NCI-H1930 (cell line): ENCODE data around the gene FOSB.
A peak's percentile ranks its signal among the peaks of the same experiment; 100 is the strongest.

Experiments
- DNase-seq, 2 experiments: peaks; one replicate each; lab custom pipeline; 2025; lab: John Stamatoyannopoulos, UW

FOSB gene

DNA sequence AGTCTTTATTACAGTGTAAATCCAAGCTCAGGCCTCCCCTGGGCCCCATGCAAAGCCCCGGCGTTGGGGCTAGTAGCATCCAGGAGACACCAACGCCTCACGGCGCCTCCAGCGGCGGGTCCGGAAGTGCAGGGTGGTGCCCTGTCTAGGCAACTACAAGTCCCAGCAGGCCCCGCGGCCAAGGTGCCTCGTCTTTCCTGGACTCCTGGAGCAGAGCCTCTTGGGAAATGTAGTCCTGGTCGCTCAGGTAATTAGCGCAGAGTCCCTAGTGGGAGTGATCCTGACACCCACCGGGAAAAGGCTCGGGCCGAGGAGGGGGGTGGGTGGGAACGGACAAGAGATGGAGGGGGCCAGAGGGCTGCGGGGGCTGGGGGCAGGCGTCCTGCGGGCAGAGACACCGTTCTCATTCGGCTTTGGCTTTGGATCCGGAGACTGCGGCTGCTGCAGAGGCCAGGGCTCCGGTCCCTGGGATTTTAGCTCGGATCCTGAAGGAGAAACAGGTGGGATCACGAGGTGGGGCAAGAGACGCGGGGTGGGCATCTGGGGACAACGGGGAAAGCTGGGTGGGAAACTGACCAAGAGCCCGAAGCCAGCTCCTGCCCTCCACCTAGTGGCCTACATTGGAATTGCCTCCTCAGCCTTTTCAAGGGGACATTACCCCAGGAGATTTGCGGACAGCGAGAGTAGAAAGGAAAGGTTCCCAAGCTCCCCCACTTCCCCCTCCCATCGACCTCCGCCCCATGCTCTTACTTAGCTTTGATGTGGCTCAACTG, 17.7 kb downstream of the FOSB start:
- peak; percentile 93 to 98 for DNase-seq

DNA sequence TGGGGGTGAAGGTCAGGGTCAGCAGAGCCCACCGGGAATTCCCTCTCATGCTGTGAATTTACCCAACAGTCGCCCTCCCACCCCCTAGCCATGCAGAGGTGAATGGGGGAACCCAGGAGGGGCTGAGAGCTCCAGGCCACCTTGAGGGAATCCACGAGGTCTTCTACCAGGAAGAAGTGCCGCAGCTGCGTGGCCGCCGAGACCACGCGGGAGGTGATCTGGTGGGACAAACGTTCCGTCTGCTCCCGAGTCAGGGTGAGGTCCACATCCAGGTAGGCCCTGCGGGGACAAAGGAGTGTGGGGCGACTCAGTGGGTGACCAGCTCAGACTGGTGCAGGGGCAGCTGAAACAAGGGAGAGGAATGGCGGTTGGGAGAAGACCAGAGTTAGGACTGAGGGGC, 20.9 kb downstream of the FOSB start:
- no peak for DNase-seq

DNA sequence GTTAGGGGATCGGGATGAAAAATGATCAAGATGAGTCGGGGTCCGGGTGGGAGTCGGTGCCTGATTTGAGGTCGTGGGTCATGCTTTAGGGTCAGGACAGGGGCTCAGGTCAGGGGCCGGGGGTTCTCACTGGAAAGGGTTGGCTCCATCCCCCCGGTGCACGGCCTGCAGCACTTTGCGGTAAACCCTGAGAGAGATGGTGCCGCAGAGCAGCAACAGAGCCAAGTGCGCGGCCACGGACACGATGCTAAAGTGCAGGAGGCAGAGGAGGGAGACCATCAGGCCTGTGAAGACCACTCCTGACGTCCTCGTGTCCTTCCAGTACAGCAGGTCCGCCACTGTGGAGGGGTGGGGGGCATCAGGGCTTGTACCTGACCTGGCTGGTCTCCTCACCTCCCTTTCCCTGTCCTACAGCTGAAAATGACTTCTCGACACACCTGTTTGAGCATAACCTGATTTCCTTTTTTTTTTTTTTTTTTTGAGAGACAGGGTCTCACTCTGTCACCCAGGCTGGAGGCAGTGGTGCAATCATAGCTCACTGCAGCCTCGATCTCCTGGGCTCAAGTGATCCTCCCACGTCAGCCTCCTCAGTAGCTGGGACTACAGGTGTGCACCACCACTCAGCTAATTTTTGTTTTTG, 21.5 kb downstream of the FOSB start:
- DNase-seq, result no peak

DNA sequence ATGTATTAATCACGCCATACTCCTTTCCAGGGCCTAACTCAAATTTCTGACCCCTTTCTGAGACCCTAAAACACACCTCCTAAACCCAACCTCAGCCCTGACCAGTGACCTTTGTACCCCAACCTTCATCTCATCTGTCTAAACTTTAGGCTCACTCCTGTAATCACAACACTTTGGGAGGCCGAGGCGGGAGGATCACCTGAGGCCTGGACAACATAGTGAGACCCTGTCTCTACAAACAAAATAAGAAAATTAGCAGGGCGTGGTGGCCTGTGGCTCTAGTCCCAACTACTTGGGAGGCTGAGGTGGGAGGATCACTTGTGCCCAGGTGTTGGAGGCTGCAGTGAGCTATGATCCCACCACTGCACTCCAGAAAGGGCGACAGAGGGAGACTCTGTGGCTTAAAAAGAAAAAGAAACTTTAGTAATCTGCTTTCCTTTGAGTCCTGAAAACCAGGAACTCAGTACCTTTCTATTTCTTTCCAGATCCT, 24.4 kb downstream of the FOSB start:
- no peak for DNase-seq

DNA sequence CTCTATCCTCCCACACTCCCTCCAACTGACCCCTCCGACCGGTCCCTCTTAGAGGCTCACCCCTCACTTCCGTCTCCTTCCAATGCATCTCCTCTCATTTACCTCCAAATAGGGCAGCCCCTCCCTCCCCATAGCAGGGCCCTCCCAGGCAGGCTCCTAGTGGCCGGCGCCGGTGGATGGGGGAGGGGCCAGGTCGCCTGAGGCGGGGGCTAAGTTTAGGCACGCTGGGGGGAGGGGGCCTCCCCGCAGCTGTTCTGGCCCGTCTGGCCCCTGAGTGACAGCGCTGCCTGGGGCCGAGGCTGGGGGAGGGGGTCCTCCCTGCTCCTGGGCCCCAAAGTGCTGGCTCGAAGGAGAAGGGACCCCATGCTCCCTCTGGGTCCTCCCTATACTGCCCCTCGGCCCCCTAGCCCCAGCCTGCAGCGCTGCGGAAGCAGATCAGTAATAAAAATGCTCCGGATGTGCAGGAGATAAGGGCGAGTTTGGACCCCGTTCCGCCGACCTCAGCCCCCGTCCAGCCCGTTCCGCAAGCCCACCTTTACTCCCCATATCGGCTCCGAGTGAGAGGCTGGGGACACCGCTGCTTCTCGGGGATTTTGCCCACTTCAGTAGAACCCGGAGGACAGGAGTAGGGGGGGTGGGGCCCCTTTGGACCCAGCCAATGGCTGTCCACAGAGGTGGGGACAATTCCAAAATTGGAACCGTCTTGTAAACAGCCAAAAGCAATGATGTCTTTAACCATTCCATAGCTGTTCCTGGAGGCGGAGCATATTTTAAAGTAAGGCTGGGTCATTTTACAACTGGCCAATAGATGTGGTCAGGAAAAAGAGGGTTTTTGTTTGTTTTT, 25.1 kb downstream of the FOSB start:
- no peak for DNase-seq

DNA sequence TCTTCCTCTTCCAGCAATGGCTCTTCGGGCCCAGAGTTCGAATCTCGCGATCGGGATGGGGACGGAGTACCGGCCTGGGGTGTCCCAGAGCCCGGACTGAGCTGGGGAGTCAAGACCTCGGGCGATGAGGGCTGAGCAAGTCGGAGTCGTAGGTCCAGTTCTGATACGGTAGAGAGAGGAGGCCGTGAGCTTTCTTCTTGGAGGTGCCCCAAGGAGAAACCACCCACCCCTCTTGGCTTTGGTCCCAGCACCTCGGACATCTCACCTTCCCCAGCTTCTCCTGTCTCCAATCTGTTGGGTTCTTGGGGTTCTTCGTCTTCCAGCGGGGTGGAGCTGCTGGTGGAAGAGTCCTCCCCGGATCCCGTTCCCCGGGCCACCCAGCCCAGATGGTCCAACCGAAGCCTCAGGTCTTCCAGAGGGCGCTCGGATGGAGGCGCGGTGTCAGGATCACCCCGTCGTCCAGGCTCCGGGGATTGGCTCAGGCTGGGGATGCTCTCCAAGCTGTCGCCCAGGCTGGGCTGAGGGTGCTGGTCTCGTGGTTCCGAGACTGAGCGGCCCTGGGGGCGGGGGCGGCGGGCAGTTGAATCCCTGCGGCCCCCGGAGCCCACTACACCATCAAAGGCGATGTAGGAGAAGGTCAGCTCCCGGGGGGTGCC, 26.6 kb downstream of the FOSB start:
- DNase-seq, result no peak

DNA sequence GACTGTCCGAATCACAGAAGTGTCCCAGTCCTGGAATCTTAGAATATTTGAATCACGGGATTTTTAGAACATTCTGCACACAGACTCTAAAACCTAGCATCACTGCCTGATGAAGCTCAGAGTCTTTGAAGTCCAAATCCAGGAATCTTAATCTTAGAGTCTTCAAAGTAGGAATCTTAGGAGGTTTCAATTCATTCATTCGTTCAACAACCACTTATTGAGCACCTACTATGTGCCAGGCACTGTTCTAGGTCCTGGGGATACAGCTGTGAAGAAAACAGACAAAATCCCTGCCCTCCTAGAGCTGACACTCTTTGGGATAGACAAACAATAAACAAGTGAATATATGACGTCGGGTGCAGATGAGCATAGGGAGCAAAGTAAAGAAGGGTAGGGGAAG, 27.4 kb downstream of the FOSB start:
- no peak for DNase-seq

DNA sequence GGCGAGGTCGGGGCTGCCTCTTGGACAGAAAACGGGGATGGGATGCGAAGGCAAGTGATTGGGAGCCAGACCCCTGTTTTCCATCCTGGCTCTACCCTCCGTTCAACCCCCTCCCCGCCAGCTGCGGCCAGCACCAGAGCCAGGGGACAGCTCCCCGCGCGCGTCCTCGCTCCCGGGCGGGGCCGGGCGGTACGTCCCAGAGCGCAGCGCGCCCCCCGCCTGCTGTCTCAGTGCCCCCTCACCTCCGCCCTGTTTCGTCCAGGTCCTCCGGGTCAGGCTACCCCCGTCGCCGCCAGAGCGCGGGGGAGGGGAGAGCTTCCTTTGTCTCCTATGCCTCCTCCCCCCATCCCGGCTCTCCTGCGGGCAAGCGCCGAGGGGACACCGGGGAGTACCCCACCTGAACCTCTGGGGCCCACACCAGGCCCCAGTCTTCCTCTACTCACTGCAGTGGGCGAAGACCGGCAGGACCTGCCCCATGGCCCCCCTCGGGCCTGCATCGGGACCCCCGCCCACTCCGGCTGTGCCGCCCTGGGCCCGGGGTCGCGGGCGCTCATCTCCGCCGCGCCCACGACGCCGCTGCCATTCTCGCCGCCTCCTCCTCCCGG, 28.7 kb downstream of the FOSB start:
- DNase-seq, result no peak

DNA sequence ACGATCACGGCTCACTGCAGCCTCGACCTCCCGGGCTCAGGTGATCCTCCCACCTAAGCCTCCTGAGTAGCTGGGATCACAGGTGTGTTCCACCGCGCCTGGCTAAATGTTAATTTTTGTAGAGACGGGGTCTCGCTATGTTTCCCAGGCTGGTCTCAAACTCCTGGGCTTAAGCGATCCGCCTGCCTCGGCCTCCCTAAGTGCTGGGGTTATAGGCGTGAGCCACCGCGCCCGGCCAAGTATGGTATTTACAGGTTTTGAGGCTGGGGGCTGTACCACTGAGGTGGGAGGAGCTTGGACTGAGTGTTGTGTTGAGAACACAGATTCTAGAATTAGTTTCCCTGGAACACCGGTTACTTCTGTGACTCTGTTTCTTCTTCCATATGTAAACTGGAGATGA, 30.0 kb downstream of the FOSB start:
- DNase-seq, result no peak

DNA sequence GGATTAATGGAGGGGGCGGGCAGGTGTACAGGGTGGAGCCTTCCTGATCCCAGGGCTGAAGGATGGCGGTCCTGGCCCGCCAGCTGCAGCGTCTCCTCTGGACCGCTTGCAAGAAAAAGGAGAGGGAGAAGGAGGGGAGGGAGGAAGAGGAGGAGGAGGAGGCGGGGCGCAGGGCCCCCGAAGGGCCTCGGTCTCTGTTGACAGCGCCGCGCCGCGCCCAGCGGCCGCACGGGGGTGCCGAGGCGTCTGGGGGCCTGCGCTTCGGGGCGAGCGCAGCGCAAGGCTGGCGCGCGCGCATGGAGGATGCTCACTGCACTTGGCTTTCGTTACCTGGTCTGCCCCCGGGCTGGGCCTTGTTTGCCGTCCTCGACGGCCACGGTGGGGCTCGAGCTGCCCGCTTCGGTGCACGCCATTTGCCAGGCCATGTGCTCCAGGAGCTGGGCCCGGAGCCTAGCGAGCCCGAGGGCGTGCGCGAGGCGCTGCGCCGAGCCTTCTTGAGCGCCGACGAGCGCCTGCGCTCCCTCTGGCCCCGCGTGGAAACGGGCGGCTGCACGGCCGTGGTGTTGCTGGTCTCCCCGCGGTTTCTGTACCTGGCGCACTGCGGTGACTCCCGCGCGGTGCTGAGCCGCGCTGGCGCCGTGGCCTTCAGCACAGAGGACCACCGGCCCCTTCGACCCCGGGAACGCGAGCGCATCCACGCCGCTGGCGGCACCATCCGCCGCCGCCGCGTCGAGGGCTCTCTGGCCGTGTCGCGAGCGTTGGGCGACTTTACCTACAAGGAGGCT, 30.8 kb downstream of the FOSB start, which contains the start of gene PPM1N:
PPM1N (plus strand) TSS at position 33 of the 785 bp plus-strand sequence; CDS start at position 63, 30 bp downstream.
- DNase-seq, result peak; percentile 68 to 71

DNA sequence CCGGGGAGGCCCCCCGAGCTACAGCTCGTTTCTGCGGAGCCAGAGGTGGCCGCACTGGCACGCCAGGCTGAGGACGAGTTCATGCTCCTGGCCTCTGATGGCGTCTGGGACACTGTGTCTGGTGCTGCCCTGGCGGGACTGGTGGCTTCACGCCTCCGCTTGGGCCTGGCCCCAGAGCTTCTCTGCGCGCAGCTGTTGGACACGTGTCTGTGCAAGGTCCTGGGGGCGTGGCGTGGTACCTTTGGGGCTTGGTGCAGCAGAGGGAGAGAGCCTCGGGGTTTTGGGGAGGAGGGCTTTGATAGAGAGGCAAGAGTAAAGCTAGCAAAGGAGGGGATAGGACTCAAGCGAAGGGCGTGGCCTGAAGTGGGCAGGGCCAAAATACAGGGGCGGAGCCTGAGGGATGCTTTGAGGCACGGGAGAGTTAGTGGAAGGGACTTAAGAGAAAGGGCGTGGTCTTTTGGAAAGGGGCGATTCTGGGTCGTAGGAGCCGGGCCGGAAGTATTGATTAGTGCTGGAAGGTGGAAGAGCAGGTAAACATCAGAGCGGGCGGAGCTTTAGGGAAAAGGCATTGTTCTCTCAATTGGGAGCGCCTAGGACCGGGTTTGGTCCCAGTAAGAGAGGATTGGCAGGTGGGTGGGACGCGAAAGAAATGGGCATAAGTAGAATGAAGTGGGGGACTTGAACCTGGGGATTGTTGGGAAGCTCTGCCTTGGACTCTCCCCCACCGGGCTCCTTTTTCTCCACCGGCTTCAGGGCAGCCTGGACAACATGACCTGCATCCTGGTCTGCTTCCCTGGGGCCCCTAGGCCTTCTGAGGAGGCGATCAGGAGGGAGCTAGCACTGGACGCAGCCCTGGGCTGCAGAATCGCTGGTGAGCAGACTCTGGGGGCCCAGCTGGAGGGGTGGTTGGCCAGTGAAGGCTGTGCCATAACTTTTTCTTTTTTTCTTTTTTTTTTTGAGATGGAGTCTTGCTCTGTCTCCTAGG, 31.7 kb downstream of the FOSB start:
- peak; percentile 76 to 89 for DNase-seq

DNA sequence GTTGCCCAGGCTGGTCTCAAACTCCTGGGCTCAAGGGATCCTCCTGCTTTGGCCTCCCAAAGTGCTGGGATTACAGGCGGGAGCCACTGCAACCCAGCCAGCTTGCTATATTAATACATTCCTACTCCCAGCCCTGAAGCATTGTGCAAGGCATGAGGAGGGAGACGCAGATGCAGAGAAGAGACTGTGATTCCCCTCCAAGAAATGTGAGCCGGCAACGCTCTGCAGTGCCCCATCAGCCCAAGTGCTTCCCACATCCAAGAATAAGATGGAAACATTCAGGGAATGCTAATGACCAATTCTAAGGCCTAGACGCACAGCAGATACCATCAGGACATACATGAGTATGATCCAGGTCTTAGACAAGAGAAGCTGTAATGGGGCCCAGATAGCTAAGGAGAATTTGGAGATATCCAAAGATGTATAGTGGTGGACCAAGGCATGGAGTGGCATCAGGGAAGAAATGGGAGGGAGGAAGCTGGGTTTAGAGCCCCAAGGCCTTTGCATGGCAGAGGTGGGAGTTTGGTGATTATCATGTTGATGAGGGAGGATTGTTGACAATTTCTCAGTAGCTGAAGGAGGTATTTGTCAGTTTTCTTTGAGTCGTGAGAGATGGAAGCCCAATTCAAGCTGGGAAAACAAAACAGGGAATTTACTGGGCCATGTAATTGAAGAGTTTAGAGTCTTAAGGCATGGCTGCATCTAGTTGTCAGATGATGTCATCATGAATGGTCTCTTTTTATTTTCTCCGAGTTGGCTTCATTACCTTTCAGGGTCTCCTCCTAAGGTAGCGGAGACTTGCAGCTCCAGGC, 33.3 kb downstream of the FOSB start:
- DNase-seq, result no peak

DNA sequence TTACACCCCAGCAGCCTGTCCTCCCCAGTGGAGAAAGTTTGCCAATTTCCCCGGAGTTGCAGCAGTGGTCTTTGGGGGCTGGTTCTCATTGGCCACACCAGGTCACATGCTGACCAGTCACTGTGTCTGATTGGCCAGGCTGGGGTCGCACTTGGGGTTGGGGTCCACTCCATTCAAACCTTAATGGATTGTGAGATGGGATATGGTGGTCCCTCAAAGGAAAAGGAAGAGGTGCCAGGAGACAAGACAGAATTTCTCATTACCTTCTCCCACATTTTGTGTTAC, 33.9 kb downstream of the FOSB start:
- DNase-seq, result no peak

DNA sequence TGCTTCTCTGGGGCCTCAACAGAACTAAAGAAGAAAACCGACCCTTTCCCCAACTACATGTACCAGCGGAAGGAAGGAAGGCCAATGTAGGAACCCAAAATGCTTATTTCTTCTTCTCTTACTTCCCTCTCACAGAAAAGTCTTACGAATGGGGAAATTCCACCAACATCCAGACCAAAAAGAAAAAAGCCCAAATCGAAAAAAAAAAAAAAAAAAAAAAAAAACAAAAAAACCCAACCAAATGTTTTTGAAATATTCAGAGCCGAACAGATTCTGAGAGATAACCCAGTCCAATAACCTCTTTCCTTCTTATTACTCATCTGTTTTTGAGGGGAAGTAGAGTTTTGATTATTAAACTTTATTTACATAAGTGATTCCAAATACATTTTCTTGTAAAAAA, 34.3 kb downstream of the FOSB start:
- no peak for DNase-seq

DNA sequence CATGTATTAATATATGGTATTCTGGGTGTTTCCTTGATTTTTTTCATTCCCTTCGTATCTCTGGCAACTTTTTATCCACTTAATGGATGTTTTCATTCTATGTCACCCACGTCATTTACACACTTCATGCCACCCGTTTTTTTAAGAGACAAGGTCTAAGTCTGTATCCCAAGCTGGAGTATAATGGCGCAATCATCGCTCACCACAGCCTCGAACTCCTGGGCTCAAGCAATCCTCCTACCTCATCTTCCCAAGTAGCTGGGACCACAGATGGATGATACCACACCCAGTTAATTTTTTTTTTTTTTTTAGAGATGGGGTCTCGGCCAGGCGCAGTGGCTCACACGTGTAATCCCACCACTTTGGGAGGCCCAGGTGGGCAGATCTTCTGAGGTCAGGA, 36.1 kb downstream of the FOSB start:
- no peak for DNase-seq

DNA sequence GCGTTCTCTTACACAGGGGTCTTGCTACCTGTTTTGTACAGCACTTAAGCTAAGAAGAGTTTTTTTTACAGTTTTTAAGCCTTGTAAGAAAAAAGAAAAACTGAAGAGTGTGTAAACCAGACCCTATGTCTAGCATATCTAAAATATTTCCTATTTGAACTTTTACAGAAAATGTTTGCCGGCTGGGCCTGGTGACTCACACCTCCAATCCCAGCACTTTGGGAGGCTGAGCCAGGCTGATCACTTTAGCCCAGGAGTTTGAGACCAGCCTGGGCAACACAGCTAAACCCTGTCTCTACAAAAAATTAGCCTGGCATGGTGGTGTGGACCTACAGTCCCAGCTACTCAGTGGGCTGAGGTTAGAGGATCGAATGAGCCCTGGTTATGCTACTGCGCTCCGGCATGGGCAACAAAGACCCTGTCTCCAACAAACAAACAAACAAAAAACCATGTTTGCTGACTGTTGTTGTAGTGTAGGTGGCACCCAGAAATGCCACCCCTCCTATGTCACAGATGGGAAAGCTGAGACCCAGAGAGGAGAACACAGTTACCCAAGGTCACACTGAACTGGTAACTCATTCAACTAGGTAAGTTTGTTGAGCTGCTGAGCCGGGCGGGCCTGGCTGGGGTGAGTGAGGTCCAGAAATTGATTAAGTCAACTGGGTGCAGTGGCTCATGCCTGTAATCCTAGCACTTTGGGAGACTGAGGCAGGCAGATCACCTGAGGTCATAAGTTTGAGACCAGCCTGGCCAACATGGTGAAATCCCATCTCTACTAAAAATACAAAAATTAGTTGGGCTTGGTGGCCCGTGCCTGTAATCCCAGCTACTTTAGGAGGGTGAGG, 37.6 kb downstream of the FOSB start:
- DNase-seq, result no peak

DNA sequence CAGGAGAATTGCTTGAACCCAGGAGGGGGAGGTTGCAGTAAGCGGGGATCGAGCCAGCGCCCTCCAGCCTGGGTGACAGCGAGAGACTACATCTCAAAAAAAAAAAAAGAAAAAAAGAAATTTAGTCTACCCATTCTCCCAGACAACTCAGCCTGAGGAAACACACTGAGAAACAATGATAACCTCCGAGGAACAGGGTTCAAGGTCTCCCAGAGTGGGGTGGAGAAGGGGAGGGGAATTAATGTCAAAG, 38.1 kb downstream of the FOSB start:
- no peak for DNase-seq

DNA sequence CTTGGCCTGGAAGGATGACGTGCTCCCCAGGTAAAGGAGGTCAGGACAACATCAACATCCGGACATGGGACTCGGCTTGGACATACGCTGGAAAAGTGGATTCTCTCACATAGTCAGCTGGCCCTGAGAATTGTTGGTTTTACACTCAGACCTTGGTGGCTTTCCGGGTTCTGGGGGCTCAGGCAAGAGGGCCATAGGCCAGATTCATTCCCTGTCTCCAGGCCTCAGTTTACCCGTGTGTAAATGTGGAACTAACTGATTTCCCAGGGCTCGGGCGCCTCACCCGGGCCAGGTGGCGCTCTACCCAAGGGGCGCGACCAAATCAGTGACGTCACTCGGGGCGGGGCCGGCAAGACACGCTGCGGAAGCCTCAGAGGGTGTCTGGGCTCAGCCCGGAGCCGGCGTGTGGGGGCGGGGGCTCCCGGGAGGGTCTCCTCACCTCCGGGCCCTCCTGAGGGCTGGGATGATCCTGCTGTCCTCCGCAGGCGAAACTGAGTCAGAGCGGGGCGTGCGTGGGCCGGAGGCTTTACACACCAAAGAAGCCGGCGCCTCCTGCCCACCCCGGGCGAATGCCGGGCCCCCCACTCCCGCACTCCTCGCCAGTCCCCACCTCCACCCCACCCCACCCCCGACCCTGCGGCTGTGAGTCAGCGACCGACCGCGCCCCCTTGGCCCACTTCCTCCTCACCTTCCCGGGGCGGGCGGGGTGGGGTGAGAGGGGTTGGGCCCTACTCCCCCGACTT, 38.6 kb downstream of the FOSB start:
- DNase-seq, result peak; percentile 91 to 96
